ENCODE measurements around the gene PCDHGB5. TPM values are rescaled to one million over a fixed set of nuclear protein-coding genes. Genes with fewer than 3 reads are reported as not detected.

PCDHGB5 gene
- total and polyA plus RNA-seq, 2 donors (not counting 3 experiments of a cell fraction or from before 2014, with no cell fraction given) = 10.1 to 14.4 TPM

GRCh38 chr5:141356950-141357349 is 40.8 kb upstream of the PCDHGB5 start:
- dilution Hi-C loops (cut with MboI; ENCODE audit: extremely low pct_ligation_motif_present, low sequenced_read_pairs) = no loop called here
- no peak for FAIRE-seq
- H3K9ac ChIP-seq (replicated peaks; ENCODE audit: extremely low read depth, insufficient read depth, low read length) = no peak overlapping the region
- no peaks in the 10 kb centered on the region for H4K20me1 ChIP-seq (replicated peaks; ENCODE audit: control insufficient read depth, extremely low read depth, insufficient read depth, low read length)
- H3K79me2 ChIP-seq (ENCODE audit: control insufficient read depth, insufficient read depth, low read length) = no peaks in the 10 kb centered on the region
- intact Hi-C loops (cut with micrococcal nuclease) = no loop called here
- DNase-seq (ENCODE audit: low read depth, low spot score) = no peak
- no peaks in the 10 kb centered on the region for H3K9me3 ChIP-seq (replicated peaks; ENCODE audit: control insufficient read depth, insufficient read depth, low read length)
- no peak overlapping the region for H3K4me3 ChIP-seq (replicated peaks in 1 of 3; ENCODE audit: insufficient read depth in 1 of 3, low read depth in 1 of 3, low read length in 3 of 3)
- H3K4me1 ChIP-seq (ENCODE audit: control insufficient read depth, extremely low read depth, insufficient read depth, low read length) = no peaks in the 10 kb centered on the region
- ChIA-PET CTCF (interaction anchor here (2.5 kb wide), 1 partner anchor 34 kb away, joined by 6 read pairs; no protein-coding TSS in a partner anchor), POLR2A (no interaction called here)
- no peak for TF ChIP-seq FOS (IDR thresholded peaks at IDR 0.05; ENCODE audit: borderline replicate concordance, insufficient read depth, low read length)
- no peak for TF ChIP-seq JUN (IDR thresholded peaks at IDR 0.05; ENCODE audit: borderline replicate concordance, insufficient read depth, insufficient read length, low read depth)
- TF ChIP-seq CTCF (IDR thresholded peaks at IDR 0.05; ENCODE audit: extremely low read depth in 1 of 2, insufficient read depth in 1 of 2, low read depth in 1 of 2, low read length in 2 of 2) = no peak
- TF ChIP-seq GATA2 (IDR thresholded peaks at IDR 0.05; ENCODE audit: insufficient read depth, insufficient read length, low read depth, low read length) = no peak
- no peak for TF ChIP-seq POLR2AphosphoS5 (IDR thresholded peaks at IDR 0.05; ENCODE audit: insufficient read depth, low read depth, low read length)
- TF ChIP-seq MAX (IDR thresholded peaks at IDR 0.05; ENCODE audit: insufficient read depth, insufficient read length) = no peak
- TF ChIP-seq MYC (IDR thresholded peaks at IDR 0.05; ENCODE audit: low read depth, low read length) = no peak
- no peak for TF ChIP-seq EZH2 (IDR thresholded peaks at IDR 0.05; ENCODE audit: borderline replicate concordance, low read depth, low read length, severe bottlenecking)
- TF ChIP-seq POLR2A (IDR thresholded peaks at IDR 0.05; ENCODE audit: low read depth, low read length) = no peak
- H3K4me2 ChIP-seq (ENCODE audit: insufficient read depth, low read length) = no peak overlapping the region
- peaks cover 29 to 57% of the 10 kb centered on the region in 2 experiments for H3K27me3 ChIP-seq (ENCODE audit: control insufficient read depth in 2 of 2, insufficient read depth in 2 of 2, low read length in 2 of 2)
- no peak overlapping the region for H3K27ac ChIP-seq (ENCODE audit: insufficient read depth, low read depth, low read length)
- H3K36me3 ChIP-seq (ENCODE audit: control insufficient read depth in 2 of 2, extremely low read depth in 1 of 2, insufficient read depth in 2 of 2, low read length in 2 of 2) = no peaks in the 10 kb centered on the region
- H2AFZ ChIP-seq (ENCODE audit: low read depth, low read length) = no peak overlapping the region
- no TSS peak for BruUV-seq (replicated peaks)
- no peaks in the 10 kb centered on the region for H3K9me1 ChIP-seq (replicated peaks; ENCODE audit: control insufficient read depth, extremely low read depth, insufficient read depth, low read length)
